Activated CD8-positive, alpha-beta memory T cell treated with anti-CD3 and anti-CD28 coated beads, Interleukin-2, amount 50 U/mL, for 4 hours (primary cell): ENCODE results near the gene CDK15.

Source experiments
- DNase-seq: peaks from one replicate; pipeline ENCODE4 v3.0.0-alpha.2; 2020

Gene CDK15

GRCh38 chr2:201879996-201880395 lies 73.7 kb downstream of the CDK15 start:
- no peak for DNase-seq

GRCh38 chr2:201880579-201880978 lies 74.2 kb downstream of the CDK15 start:
- no peak for DNase-seq

- DNase-seq, result no peak
Measured at GRCh38 chr2:201880993-201881611, 74.8 kb downstream of the CDK15 start.

DNA sequence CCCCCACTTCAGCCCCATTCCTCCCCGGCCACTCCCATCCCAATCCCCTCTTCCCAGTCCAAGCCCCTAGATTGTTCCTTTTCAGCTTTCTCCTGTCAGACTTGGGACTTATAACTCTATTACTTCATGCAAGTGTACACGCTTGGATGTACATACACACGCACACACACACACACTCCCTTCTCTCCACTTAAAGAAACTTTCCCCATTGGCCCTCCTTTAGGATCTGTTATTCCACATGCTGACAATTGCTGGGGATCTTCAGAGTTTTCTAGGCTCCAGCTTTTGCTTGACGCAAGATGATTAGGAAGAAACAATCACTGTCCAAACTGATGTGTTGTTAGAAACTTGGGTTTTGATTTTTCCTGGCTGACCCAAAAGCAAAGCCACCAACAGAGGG lies 75.4 kb downstream of the CDK15 start:
- no peak for DNase-seq

GRCh38 chr2:201882353-201883090 lies 76.2 kb downstream of the CDK15 start:
- no peak for DNase-seq

GRCh38 chr2:201883606-201884369 lies 77.5 kb downstream of the CDK15 start:
- no peak for DNase-seq

GRCh38 chr2:201886504-201886903 lies 80.2 kb downstream of the CDK15 start:
- DNase-seq, result no peak

DNA sequence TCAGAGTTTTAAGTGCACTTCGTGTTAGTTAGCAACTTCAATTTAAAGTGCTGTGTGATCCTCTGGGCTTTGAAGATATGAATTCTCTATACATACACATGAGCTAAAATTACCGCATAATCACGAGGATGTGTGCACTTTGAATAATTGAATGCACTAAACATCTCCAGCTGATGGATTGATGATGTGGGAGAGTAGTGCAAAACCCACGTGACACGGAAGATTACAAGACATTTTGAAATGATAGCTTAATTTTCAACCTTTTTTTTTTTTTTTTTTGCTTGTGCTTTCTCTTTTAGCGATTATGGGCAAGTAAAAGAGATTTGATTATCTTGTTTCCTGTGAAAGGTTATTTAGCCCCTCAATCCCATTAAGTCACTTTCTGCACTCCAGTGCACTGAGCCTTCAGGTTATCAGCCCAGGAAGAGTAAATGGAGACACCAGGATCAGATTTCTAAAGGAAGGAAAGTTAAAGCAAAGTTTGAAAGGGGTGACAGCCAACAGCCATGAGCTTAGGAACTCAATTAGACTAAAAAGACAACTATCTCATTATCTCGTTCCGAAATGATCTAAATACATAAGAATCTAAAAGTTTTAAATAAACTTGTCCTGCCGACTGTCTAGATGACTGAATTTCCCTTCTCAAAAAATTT lies 81.6 kb downstream of the CDK15 start:
- DNase-seq, result no peak

DNA sequence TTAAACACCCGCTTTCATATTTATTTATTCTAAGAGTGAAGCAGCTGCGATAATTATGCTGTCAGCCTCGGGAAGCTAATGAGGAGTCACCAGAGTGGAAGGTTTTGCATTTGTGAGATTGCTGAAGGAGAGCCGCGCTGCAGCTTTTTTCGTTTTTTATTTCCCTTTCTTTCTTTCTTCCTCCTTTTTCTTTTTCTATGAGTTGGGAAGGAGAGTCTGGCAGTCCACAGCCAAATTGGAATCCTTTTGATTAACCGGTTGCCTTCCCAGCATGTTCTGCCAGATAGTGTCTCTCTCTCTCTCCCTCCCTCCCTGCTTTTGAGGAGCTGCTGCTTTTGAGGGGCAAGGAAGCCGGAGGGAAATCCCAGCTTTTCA lies 82.1 kb downstream of the CDK15 start:
- DNase-seq, result no peak

- DNase-seq, result no peak
Measured at GRCh38 chr2:201890453-201890852, 84.1 kb downstream of the CDK15 start.

- DNase-seq, result no peak
Measured at GRCh38 chr2:201891676-201892075, 85.3 kb downstream of the CDK15 start.

DNA sequence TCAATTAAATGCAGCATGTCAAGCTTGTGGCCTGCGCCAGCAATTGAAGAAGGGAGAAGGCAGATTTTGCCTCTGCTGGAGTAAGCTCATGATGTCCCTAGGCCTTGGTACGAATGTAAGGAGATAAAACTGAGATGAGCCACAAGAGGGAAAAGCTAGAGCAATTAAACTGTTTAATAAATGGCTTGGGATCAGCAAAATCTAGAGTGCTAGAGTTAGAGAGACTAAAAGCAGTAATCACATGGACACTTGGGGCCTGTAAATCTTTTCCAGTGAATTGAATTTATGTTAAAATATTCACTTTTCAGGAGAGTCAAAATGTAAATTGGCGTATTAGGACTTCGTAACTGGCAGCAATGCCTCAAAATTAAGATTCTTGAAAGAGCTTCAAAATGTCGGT lies 86.2 kb downstream of the CDK15 start:
- DNase-seq, result no peak

DNA sequence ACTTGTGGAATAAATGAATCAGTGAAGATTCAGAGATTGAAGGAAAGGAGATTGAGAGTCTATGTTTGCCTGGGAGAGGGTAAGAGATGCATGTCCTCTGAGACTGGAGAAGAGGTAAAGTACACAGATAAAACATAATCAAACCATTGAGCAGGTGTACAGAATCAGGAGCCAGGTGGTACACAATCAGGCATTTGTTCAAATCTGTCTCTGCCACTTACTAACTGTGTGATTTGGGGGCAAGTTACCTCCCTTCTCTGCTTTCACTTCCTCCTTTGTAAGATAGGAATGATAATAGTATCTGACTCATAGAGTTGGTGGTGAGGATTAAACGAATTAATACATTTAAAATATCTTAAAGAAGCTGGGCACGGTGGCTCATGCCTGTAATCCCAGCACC lies 94.0 kb downstream of the CDK15 start:
- no peak for DNase-seq

DNA sequence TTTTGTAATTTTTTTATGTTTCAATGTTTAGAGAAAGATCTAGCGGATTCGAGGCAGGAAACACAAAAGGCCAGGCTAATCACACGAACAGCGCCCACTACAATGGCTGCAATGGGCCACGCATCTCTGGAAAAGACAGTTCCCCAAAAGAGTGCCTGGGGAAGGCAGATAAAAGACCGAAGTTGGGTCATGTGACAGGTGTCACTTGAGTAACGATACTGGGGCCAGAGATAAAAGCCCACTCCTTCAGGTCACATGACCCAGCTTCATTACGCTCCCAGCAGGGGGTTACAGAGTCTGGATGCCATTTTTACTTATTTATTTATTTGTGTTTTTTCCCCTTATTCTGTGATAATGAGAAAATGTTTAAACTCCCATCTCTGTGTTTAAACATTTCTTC lies 95.4 kb downstream of the CDK15 start:
- no peak for DNase-seq

DNA sequence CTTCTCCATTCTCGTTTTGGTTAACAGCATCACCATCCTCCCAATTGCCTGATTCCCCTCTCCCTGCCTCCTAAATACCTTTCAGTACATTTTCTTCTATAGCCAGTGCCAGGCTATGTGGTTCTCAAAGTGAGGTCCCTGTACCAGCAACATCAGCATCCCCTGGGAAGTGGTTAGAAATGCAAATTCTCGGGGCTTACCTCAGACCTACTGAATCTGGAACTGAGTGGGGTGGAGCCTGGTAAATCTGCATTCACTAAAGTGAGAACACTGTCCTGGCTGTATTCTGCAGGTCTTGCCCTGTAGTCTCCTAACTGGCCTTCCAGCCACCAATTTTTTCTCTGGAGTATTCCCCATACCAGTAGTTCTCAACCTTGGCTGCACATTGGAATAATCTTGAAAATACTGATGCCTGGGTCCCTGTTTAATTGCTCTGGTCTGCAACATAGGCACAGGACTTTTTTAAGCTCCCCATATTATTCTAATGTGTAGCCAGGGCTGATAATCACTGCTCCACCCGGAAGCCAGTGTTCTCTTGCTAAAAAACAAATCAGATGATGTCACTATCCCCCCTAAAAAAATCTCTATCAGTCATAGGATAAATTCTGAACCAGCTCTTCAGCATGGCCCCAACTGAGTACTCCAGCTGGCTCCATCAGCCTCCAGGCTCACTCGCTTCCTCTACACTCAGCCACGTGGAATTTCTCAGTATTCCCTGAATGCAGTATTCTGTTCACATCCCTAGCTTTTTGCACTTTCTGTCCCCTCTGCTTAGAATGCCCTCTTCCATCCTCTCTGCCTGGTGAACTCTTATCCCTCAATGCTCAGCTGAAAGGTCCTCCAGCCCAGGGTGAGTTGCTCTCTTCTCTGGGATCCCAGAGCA lies 98.4 kb downstream of the CDK15 start:
- DNase-seq, result no peak

DNA sequence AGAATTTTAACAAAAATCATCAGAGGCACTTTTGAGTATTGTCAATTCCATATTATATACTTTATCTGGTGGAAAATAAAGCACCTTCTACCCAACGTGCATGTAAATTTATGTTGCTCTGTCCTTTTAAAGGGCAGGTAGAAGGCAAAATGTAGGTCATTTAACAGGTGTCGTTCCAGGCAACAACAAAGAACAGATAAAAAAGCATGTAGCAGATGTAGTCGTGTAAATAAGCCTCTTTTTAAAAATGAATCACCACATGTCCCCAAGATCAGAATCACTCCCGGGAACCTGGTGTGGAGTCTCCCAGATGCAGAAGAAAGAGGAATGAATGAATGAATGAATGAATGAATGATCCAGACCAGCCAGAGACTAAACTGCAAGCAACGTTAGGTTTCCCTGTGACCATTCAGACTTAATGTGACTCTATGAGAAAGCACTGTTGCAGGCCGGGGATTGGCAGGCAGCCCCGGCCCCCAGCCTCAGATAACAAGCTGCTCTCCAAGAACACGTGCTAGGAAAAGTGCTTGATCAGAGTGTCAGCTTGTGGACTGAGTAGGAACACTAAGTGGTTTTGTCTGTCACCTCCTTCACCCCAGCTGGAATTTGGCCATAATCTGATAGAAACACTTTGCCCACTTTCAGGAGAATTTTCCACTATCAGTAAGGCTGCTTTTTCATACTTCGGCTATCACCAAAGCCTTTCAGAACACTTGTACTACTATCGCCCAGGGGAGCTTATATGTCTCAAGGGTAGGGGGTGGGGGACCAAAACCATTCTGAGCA lies 100.6 kb downstream of the CDK15 start:
- DNase-seq, result no peak

GRCh38 chr2:201907563-201907881 lies 101.2 kb downstream of the CDK15 start:
- no peak for DNase-seq

DNA sequence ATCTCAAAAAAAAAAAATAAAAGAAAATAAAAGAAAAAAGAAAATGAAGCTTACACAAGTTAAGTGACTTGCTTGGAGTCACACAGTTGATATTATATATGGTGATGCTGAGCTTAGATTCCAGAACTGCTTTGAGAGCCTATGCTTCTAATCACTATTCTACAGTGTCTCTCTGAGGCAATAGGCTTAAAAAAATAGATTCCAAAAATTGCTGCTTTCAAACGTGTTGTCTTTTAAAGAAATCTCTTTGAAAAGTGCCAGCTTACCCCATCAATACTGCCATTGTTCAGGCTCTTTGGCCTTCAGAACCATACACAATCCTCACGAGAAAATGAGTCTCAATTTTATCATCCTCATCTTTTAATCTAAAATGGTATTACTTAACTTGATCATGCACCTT lies 102.6 kb downstream of the CDK15 start:
- no peak for DNase-seq

DNA sequence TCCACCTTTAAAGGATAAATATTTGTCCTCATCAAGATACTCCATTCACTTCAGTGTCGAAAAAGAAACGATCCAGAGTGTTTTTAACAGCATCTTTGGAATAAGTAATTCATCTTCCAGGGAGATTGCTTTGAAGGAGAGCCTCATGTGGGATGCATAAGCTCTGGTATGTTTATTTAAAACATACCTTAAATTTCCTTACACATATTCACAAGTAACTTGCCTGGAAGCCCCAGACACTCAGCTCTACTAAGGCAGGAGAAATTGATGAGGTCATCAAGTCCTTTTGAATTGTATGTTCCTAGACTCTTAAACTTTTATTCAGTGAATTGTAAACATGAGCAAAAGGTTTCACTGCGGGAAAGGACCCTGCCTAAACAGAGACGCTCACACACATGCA lies 103.0 kb downstream of the CDK15 start:
- DNase-seq, result no peak

- no peak for DNase-seq
Measured at GRCh38 chr2:201909961-201910361, 103.6 kb downstream of the CDK15 start.

DNA sequence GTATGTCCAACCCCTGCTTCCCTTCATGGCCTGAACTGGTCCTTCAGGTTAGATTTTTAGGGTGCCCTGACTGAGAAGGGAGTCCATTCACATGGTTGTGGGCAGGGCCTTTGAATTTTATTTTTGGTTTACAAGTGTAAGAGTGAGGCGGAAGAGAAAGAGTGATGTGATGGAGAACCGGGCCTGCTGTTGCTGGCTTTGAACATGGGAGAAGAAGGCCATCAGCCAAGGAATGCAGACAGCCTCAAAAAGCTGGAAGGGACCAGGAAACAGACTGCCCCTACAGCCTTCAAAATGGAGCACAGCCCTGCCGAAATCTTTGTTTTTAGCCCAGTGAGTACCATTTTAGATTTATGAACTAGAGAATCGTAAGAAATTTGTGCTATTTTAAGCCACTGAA lies 105.0 kb downstream of the CDK15 start:
- no peak for DNase-seq

DNA sequence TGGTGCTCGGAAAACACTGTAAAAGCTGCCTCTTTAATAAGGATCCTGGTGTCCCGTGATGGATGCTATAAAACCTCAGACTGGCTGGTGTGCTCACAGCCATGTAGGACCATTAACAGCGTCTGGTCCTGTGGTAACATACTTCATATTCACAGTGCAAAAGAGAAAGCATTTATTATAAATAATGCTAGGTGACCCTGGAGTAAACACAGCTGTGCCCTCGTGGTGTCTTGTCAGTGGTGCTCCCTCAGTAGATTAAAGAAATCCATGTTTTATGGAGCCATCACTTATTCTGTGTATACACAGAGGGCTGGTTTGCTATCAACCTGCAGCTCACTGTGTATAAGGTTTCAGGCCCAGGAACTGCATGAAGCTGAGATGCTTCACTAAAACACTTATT lies 106.9 kb downstream of the CDK15 start:
- DNase-seq, result no peak
